DND-41 (cell line): ENCODE results near the gene HSD17B11.

Experiments
- ATAC-seq: fragments of 200-7000 bp; cut with Tn5 transposase; 3 replicates; pipeline ENCODE4 v1.9.1; 2021; ENCODE audit warnings: low read depth; ENCODE audit not compliant: insufficient read depth
- DNase-seq: peaks from one replicate; pipeline ENCODE4 v3.0.0-alpha.2; 2020
- H2AFZ ChIP-seq: 2 replicates; pipeline ENCODE4 v1.6.0; 2012; ENCODE audit warnings: low read depth, low read length
- H3K27ac ChIP-seq: 2 replicates; pipeline ENCODE4 v1.5.1; 2012; ENCODE audit warnings: low read length, inconsistent platforms
- H3K27me3 ChIP-seq: fragments of 200-600 bp; sonication (generic); 2 replicates; pipeline ENCODE4 v1.6.0; 2012; ENCODE audit warnings: low read length, mild to moderate bottlenecking, inconsistent platforms; ENCODE audit not compliant: insufficient read depth, poor library complexity
- H3K36me3 ChIP-seq: 2 replicates; pipeline ENCODE4 v1.5.1; 2012; ENCODE audit warnings: low read length, inconsistent platforms; ENCODE audit not compliant: insufficient read depth
- H3K4me1 ChIP-seq: 2 replicates; pipeline ENCODE4 v1.5.1; 2012; ENCODE audit warnings: mild to moderate bottlenecking, low read length; ENCODE audit not compliant: insufficient read depth
- H3K4me2 ChIP-seq: 2 replicates; pipeline ENCODE4 v1.6.0; 2012; ENCODE audit warnings: mild to moderate bottlenecking, moderate library complexity, low read length, inconsistent platforms; ENCODE audit not compliant: insufficient read depth
- H3K4me3 ChIP-seq, 2 experiments: fragments of 200-600 bp in 1 of 2; shearing (Covaris generic) in 1 of 2; 2 replicates each; pipeline ENCODE4 v1.5.1; 2012 to 2016; ENCODE audit warnings: inconsistent platforms in 2 of 2, low read length in 2 of 2, mild to moderate bottlenecking in 2 of 2, low read depth in 1 of 2, moderate library complexity in 1 of 2
- H3K79me2 ChIP-seq: 2 replicates; pipeline ENCODE4 v1.6.0; 2012; ENCODE audit warnings: low read length, inconsistent platforms; ENCODE audit not compliant: insufficient read depth
- H3K9ac ChIP-seq: 2 replicates; pipeline ENCODE4 v1.6.0; 2012; ENCODE audit warnings: low read depth, mild to moderate bottlenecking, inconsistent platforms, low read length, moderate library complexity
- H3K9me3 ChIP-seq: 2 replicates; pipeline ENCODE4 v1.5.1; 2012; ENCODE audit warnings: low read length, moderate library complexity, mild to moderate bottlenecking, inconsistent platforms; ENCODE audit not compliant: insufficient read depth, severe bottlenecking
- H4K20me1 ChIP-seq: 2 replicates; pipeline ENCODE4 v1.6.0; 2012; ENCODE audit warnings: low read length; ENCODE audit not compliant: insufficient read depth
- EZH2 ChIP-seq: IDR thresholded peaks from 3 replicates; pipeline ENCODE4 v1.6.1; 2012; ENCODE audit warnings: borderline replicate concordance, low read depth, mild to moderate bottlenecking, moderate library complexity, low read length, inconsistent platforms; ENCODE audit not compliant: severe bottlenecking
- TF ChIP-seq, protein P1 (sequence below): IDR thresholded peaks from 2 replicates; pipeline ENCODE4 v1.5.1; 2012; ENCODE audit warnings: borderline replicate concordance, low read length, moderate library complexity, mild to moderate bottlenecking; ENCODE audit not compliant: poor library complexity, severe bottlenecking; ENCODE audit errors: extremely low read depth

Gene HSD17B11

DNA sequence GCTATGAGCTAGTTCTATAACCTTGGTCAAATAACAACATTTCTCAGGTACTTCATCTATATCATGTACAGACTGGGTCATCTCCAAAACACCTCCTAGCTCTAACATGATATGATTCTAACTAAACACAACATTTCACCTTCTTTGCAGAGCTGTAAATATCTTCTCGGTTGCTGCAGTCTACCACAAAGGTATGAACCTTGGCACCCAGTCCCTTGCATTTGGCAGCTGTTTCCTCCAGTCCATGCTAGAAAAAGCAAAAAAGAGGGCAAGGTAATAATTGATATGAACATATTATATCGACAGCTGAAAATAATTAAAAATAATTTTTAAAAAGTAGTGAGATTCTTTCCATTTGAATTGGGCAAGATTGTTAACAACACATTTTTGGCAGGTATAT, 8.9 kb downstream of the HSD17B11 start:
- no peak for ATAC-seq
- no peak for TF ChIP-seq EZH2
- TF ChIP-seq, protein P1, sequence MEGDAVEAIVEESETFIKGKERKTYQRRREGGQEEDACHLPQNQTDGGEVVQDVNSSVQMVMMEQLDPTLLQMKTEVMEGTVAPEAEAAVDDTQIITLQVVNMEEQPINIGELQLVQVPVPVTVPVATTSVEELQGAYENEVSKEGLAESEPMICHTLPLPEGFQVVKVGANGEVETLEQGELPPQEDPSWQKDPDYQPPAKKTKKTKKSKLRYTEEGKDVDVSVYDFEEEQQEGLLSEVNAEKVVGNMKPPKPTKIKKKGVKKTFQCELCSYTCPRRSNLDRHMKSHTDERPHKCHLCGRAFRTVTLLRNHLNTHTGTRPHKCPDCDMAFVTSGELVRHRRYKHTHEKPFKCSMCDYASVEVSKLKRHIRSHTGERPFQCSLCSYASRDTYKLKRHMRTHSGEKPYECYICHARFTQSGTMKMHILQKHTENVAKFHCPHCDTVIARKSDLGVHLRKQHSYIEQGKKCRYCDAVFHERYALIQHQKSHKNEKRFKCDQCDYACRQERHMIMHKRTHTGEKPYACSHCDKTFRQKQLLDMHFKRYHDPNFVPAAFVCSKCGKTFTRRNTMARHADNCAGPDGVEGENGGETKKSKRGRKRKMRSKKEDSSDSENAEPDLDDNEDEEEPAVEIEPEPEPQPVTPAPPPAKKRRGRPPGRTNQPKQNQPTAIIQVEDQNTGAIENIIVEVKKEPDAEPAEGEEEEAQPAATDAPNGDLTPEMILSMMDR: no peak
- Histone ChIP-seq H3K4me1 (peaks cover 4% of the 10 kb centered on the region; the same call in 1 of the 2 replicates), H3K27ac (no peak overlapping the region), H4K20me1 (peaks cover 3% of the 10 kb centered on the region), H3K9me3 (no peaks in the 10 kb centered on the region), H3K27me3 (no peaks in the 10 kb centered on the region), H3K79me2 (peaks cover 62% of the 10 kb centered on the region), H3K4me2 (no peak overlapping the region), H2AFZ (no peak overlapping the region), H3K9ac (no peak overlapping the region), H3K36me3 (peaks cover 36% of the 10 kb centered on the region), H3K4me3 (no peak overlapping the region)
- DNase-seq: no peak

DNA sequence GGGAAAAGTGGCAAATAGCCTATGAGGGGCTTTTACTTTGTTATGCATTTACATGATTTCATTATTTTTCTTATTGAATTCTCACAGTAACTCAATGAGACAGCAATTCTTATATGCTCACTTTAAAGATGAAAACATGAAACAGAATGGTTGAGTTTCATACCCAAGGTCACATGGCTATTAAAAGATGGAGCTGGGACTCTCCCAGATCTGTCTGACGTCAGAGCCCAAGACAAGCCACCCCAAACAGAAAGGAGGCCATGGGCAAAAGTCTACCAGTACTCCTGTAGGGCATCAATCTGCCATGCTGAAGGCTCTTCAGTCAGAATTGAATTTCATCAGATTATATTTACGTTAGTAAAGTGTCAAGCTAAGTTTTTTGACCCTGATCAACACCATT, 13.2 kb downstream of the HSD17B11 start:
- ATAC-seq (no peak), DNase-seq (no peak)
- TF ChIP-seq, protein P1: no peak
- no peak for TF ChIP-seq EZH2
- Histone ChIP-seq H3K79me2 (peaks cover 30% of the 10 kb centered on the region), H3K4me1 (no peaks in the 10 kb centered on the region), H3K9ac (no peak overlapping the region), H3K4me2 (no peak overlapping the region), H3K27me3 (no peaks in the 10 kb centered on the region), H3K9me3 (no peaks in the 10 kb centered on the region), H3K27ac (no peak overlapping the region), H3K36me3 (peaks cover 68% of the 10 kb centered on the region), H3K4me3 (no peak overlapping the region), H2AFZ (no peak overlapping the region), H4K20me1 (no peaks in the 10 kb centered on the region; the same call in none of the 2 replicates)

DNA sequence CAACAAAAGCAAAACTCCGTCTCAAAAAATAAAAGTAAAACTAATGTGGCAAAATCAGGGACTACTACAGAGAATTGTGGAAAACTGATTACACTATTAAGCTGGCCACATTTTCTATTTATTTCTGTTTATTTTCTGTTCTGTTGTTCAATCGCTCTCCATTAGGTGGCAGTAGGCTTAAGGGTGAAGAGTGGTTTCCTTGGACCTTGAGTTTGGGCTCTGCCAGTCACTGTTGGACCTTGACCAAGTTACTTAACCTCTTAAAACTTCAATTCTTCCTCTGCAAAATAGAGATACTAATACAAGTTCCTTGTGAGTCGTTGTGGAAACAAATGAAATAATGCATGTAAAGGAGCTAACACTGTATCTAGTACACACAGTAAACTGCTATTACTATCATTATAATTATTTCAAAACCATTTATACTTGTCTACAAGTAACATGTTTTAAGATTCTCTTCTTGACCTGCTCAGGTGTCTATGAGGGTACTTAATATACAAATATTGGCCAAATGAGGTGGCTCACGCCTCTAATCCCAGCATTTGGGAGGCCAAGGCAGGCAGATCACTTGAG, 15.2 kb downstream of the HSD17B11 start:
- H3K9ac ChIP-seq: no peak overlapping the region
- H3K4me2 ChIP-seq: no peak overlapping the region
- H3K9me3 ChIP-seq: no peaks in the 10 kb centered on the region
- no peaks in the 10 kb centered on the region; the same call in none of the 2 replicates for H4K20me1 ChIP-seq
- H3K4me1 ChIP-seq: no peaks in the 10 kb centered on the region
- TF ChIP-seq, protein P1: peak; percentile 70
- no peak for TF ChIP-seq EZH2
- peaks cover 19% of the 10 kb centered on the region for H3K79me2 ChIP-seq
- H3K36me3 ChIP-seq: peaks cover 69% of the 10 kb centered on the region
- peak; percentile 56; the same call in 2 of the 3 replicates for ATAC-seq
- DNase-seq: no peak
- H2AFZ ChIP-seq: no peak overlapping the region
- H3K27ac ChIP-seq: no peak overlapping the region
- H3K4me3 ChIP-seq: no peak overlapping the region
- H3K27me3 ChIP-seq: no peaks in the 10 kb centered on the region
